Stimulated activated CD4-positive, alpha-beta T cell treated with anti-CD3 and anti-CD28 coated beads, TNF-alpha, amount 100 ng/mL, for 4 hours (primary cell): Measurements from ENCODE around the gene GRPEL2.

Experiments used
- DNase-seq, 3 experiments: peaks; one replicate each; pipeline ENCODE4 v3.0.0-alpha.2; 2020; ENCODE audit warnings: low read depth in 3 of 3

Gene GRPEL2

GRCh38 chr5:149319174-149319573 is 26.1 kb upstream of the GRPEL2 start:
- DNase-seq, result no peak

- DNase-seq, result no peak
Observed at GRCh38 chr5:149320791-149321330, 24.4 kb upstream of the GRPEL2 start.

GRCh38 chr5:149322518-149322917 is 22.8 kb upstream of the GRPEL2 start:
- no peak for DNase-seq

- no peak for DNase-seq
Observed at GRCh38 chr5:149323210-149323609, 22.1 kb upstream of the GRPEL2 start.

GRCh38 chr5:149323621-149324205 is 21.6 kb upstream of the GRPEL2 start:
- DNase-seq, result no peak

GRCh38 chr5:149324641-149325040 is 20.7 kb upstream of the GRPEL2 start:
- no peak for DNase-seq

GRCh38 chr5:149325166-149325735 is 20.0 kb upstream of the GRPEL2 start:
- no peak for DNase-seq

- no peak for DNase-seq
Observed at GRCh38 chr5:149325894-149326293, 19.4 kb upstream of the GRPEL2 start.

GRCh38 chr5:149326611-149327010 is 18.7 kb upstream of the GRPEL2 start:
- no peak for DNase-seq

- no peak for DNase-seq
Observed at GRCh38 chr5:149328177-149328576, 17.1 kb upstream of the GRPEL2 start.

- DNase-seq, result no peak
Observed at GRCh38 chr5:149333711-149334443, 11.4 kb upstream of the GRPEL2 start.

- no peak for DNase-seq
Observed at GRCh38 chr5:149337736-149338135, 7.6 kb upstream of the GRPEL2 start.

GRCh38 chr5:149338364-149338763 is 6.9 kb upstream of the GRPEL2 start:
- no peak for DNase-seq

- no peak for DNase-seq
Observed at GRCh38 chr5:149340920-149341319, 4.4 kb upstream of the GRPEL2 start.

GRCh38 chr5:149341876-149342275 is 3.4 kb upstream of the GRPEL2 start:
- DNase-seq, result no peak

GRCh38 chr5:149344151-149344550 is 1.1 kb upstream of the GRPEL2 start:
- DNase-seq, result no peak

- no peak for DNase-seq
Observed at GRCh38 chr5:149345892-149346222, 558 bp downstream of the GRPEL2 start.

- no peak for DNase-seq
Observed at GRCh38 chr5:149348518-149348917, 3.2 kb downstream of the GRPEL2 start.

- DNase-seq, result no peak
Observed at GRCh38 chr5:149349382-149349781, 4.1 kb downstream of the GRPEL2 start.

GRCh38 chr5:149352169-149352568 is 6.9 kb downstream of the GRPEL2 start:
- no peak for DNase-seq

- DNase-seq, result no peak
Observed at GRCh38 chr5:149353911-149354310, 8.6 kb downstream of the GRPEL2 start.

GRCh38 chr5:149355688-149356087 is 10.4 kb downstream of the GRPEL2 start:
- no peak for DNase-seq

- no peak for DNase-seq
Observed at GRCh38 chr5:149356391-149356790, 11.1 kb downstream of the GRPEL2 start.
